PC-3 (cell line): ENCODE measurements around the gene GLS. TPM values are rescaled to one million over a fixed set of nuclear protein-coding genes. Genes with fewer than 3 reads are reported as not detected.

Experiments
- ATAC-seq: fragments of 200-7000 bp; cut with Tn5 transposase; 2 replicates; pipeline ENCODE4 v1.9.1; 2020; ENCODE audit warnings: mild to moderate bottlenecking, moderate library complexity
- BruUV-seq: library from RNA; stranded (reverse); fragments of 400-500 nt; replicated peaks from 2 replicates; lab custom pipeline; 2021; lab: Mats Ljungman, UMichigan
- CTCF ChIA-PET: fragments of 300-600 bp; sonication (Branson Sonifier 250); formaldehyde crosslinking; loops from one replicate; lab custom pipeline; 2022; ENCODE audit warnings: antibody characterized with exemption; lab: Charles Lee
- POLR2A ChIA-PET: fragments of 300-600 bp; sonication (Branson Sonifier 250); formaldehyde crosslinking; loops from one replicate; lab custom pipeline; 2022; ENCODE audit warnings: antibody characterized with exemption; ENCODE audit not compliant: unreplicated experiment; lab: Charles Lee
- DNase-seq: peaks from one replicate; pipeline ENCODE4 v3.0.0-alpha.2; 2015
- H2AFZ ChIP-seq: fragments of 300-600 bp; sonication (generic); 2 replicates; pipeline ENCODE4 v1.6.0; 2016; ENCODE audit warnings: antibody characterized with exemption, low read length
- H3F3A ChIP-seq: fragments of 300-600 bp; sonication (generic); one replicate; pipeline ENCODE4 v1.6.0; 2017; ENCODE audit warnings: antibody characterized with exemption, low read length, control low read depth, mild to moderate bottlenecking; ENCODE audit not compliant: unreplicated experiment
- H3K27ac ChIP-seq: fragments of 300-600 bp; sonication (generic); 2 replicates; pipeline ENCODE4 v1.5.1; 2016; ENCODE audit warnings: mild to moderate bottlenecking, low read length
- H3K27me3 ChIP-seq: fragments of 300-600 bp; sonication (generic); 2 replicates; pipeline ENCODE4 v1.6.1; 2016; ENCODE audit warnings: low read length, mixed read lengths
- H3K36me3 ChIP-seq: fragments of 300-600 bp; sonication (generic); 2 replicates; pipeline ENCODE4 v1.6.1; 2016; ENCODE audit warnings: low read depth, mixed run types, low read length, mixed read lengths
- H3K4me1 ChIP-seq: fragments of 300-600 bp; sonication (generic); 2 replicates; pipeline ENCODE4 v1.5.1; 2016; ENCODE audit warnings: low read length; ENCODE audit not compliant: insufficient read depth
- H3K4me2 ChIP-seq: fragments of 300-600 bp; sonication (generic); 2 replicates; pipeline ENCODE4 v1.6.0; 2016; ENCODE audit warnings: low read length
- H3K4me3 ChIP-seq: fragments of 300-600 bp; sonication (generic); 2 replicates; pipeline ENCODE4 v1.5.1; 2016; ENCODE audit warnings: mild to moderate bottlenecking, low read length, mixed read lengths
- H3K79me2 ChIP-seq: fragments of 300-600 bp; sonication (generic); 2 replicates; pipeline ENCODE4 v1.6.1; 2017; ENCODE audit warnings: low read length, mixed read lengths
- H3K9ac ChIP-seq: fragments of 300-600 bp; sonication (generic); 2 replicates; pipeline ENCODE4 v1.6.0; 2016; ENCODE audit warnings: mild to moderate bottlenecking, low read length
- H3K9me2 ChIP-seq: fragments of 300-600 bp; sonication (generic); replicated peaks from 2 replicates; pipeline ENCODE4 v1.6.1; 2016; ENCODE audit warnings: mixed run types, low read length, mixed read lengths
- H3K9me3 ChIP-seq: fragments of 300-600 bp; sonication (generic); 2 replicates; pipeline ENCODE4 v1.6.1; 2016; ENCODE audit warnings: low read length, mixed read lengths
- H4K20me1 ChIP-seq: fragments of 300-600 bp; sonication (generic); 2 replicates; pipeline ENCODE4 v1.6.1; 2016; ENCODE audit warnings: low read length, mixed read lengths
- EZH2 ChIP-seq: fragments of 300-600 bp; sonication (generic); IDR thresholded peaks from one replicate; pipeline ENCODE4 v1.6.1; 2017; ENCODE audit warnings: antibody characterized with exemption, mild to moderate bottlenecking, low read length; ENCODE audit not compliant: unreplicated experiment
- EZH2phosphoT487 ChIP-seq: fragments of 300-600 bp; sonication (generic); IDR thresholded peaks from 2 replicates; pipeline ENCODE4 v1.6.1; 2018; ENCODE audit warnings: mild to moderate bottlenecking, antibody characterized with exemption, low read length, borderline replicate concordance
- intact Hi-C: fragments of 100-400 bp; cut with micrococcal nuclease; formaldehyde crosslinking; loops from 2 replicates; pipeline ENCODE4 v1.9.0; 2023
- total RNA-seq: library from RNA; depleted of rRNA; stranded (reverse); fragments of >200 nt; gene quantifications from 2 replicates; pipeline ENCODE4 v1.2.3, GENCODE V29; 2014
- TF ChIP-seq, protein P1 (sequence below): fragments of 300-600 bp; sonication (generic); conservative IDR thresholded peaks from 2 replicates; pipeline ENCODE4 v1.5.1; 2017; ENCODE audit warnings: antibody characterized with exemption, low read depth, mild to moderate bottlenecking, low read length

GLS gene
- total RNA-seq, 1 experiment from 2014 or later: 67.4 TPM

DNA sequence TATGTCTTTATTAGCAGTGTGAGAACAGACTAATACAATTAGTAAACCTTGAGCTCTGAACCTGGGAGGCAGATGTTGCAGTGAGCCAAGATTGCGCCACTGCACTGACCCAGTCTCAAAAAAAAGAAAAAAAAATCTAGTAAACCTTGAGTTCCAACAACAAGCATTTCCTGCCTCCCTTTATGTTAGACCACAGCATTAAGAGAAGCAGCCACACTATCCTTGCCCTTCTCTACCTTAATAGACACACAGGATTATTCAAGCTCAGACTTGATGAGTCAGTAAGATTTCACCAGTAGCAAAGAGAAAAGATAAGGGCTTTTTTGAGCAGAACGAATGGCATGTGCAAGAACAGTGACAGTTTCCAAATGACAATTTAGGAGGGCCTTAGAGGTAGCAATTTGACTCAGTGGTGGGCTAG is 18.0 kb upstream of the GLS start:
- ChIA-PET CTCF (no interaction called here), POLR2A (interaction anchor here (0.5 to 0.7 kb wide), 2 partner anchors 15 to 148 kb away, joined by 3 to 5 read pairs; no protein-coding TSS in a partner anchor)
- ATAC-seq (no peak), DNase-seq (no peak)
- no peaks in the 10 kb centered on the region for H3K36me3 ChIP-seq
- H3K9ac ChIP-seq: no peak overlapping the region
- TF ChIP-seq EZH2: no peak
- no peak overlapping the region for H3K4me3 ChIP-seq
- no peak overlapping the region for H3K27ac ChIP-seq
- H3K9me2 ChIP-seq: no peaks in the 10 kb centered on the region
- no peaks in the 10 kb centered on the region for H4K20me1 ChIP-seq
- H3K9me3 ChIP-seq: no peaks in the 10 kb centered on the region
- H3K4me2 ChIP-seq: no peak overlapping the region
- H3K27me3 ChIP-seq: no peaks in the 10 kb centered on the region
- no TSS peak for BruUV-seq
- intact Hi-C loops: no loop called here
- H2AFZ ChIP-seq: no peak overlapping the region
- no peaks in the 10 kb centered on the region for H3K79me2 ChIP-seq
- peaks cover 13% of the 10 kb centered on the region for H3K4me1 ChIP-seq
- H3F3A ChIP-seq: no peaks in the 10 kb centered on the region

DNA sequence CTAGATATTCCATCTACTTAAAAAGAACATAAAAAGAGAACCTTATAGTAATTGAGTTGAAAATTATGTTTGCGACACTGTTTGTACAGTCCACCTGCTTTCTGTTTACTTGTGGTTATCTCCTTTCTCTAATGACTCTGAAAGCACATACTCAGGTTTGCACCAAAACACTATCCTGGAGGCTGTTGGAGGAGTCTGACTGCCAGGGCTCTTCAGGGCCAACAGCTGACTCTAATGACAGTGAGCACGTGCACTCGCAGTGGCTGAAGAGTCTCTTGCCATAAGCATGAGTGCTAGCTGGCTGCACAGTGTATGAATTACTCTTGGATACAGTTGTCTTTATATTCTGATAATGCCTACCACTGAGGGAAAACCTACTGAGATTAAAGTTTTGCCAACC is 16.7 kb upstream of the GLS start:
- Histone ChIP-seq H3K27me3 (no peaks in the 10 kb centered on the region), H3K9me3 (no peaks in the 10 kb centered on the region), H3K4me1 (peaks cover 9% of the 10 kb centered on the region), H3K4me3 (no peak overlapping the region), H3F3A (no peaks in the 10 kb centered on the region), H3K79me2 (no peaks in the 10 kb centered on the region), H3K27ac (no peak overlapping the region), H3K9ac (no peak overlapping the region), H2AFZ (no peak overlapping the region), H4K20me1 (no peaks in the 10 kb centered on the region), H3K9me2 (no peaks in the 10 kb centered on the region), H3K36me3 (no peaks in the 10 kb centered on the region), H3K4me2 (no peak overlapping the region)
- no peak for DNase-seq
- BruUV-seq: no TSS peak
- POLR2A ChIA-PET: no interaction called here
- intact Hi-C loops: no loop called here
- CTCF ChIA-PET: no interaction called here
- ATAC-seq: no peak
- TF ChIP-seq, protein P1, sequence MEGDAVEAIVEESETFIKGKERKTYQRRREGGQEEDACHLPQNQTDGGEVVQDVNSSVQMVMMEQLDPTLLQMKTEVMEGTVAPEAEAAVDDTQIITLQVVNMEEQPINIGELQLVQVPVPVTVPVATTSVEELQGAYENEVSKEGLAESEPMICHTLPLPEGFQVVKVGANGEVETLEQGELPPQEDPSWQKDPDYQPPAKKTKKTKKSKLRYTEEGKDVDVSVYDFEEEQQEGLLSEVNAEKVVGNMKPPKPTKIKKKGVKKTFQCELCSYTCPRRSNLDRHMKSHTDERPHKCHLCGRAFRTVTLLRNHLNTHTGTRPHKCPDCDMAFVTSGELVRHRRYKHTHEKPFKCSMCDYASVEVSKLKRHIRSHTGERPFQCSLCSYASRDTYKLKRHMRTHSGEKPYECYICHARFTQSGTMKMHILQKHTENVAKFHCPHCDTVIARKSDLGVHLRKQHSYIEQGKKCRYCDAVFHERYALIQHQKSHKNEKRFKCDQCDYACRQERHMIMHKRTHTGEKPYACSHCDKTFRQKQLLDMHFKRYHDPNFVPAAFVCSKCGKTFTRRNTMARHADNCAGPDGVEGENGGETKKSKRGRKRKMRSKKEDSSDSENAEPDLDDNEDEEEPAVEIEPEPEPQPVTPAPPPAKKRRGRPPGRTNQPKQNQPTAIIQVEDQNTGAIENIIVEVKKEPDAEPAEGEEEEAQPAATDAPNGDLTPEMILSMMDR: no peak
- TF ChIP-seq EZH2phosphoT487 (no peak), EZH2 (no peak)

DNA sequence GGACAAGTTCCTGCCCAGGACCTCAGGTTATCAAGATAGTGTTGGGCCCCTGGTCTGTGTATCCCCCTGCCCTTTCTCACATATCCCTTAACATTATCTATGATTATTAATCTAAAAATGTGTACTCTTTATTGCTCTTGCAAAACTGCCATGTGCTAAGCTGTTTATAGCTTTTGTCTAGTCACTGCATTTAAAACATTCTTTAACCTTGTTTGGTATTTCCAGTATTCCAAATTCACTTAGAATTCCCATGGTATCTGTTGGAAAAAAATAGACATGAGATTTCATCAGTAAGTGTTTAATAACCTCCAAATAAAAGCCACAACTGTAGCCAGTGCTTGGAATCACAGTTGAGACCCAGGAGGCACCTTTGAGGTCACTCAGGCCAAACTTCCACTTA is 16.2 kb upstream of the GLS start:
- H3K9me3 ChIP-seq: no peaks in the 10 kb centered on the region
- peaks cover 5% of the 10 kb centered on the region for H3K4me1 ChIP-seq
- no peaks in the 10 kb centered on the region for H4K20me1 ChIP-seq
- H3K27ac ChIP-seq: no peak overlapping the region
- no peak overlapping the region for H3K4me2 ChIP-seq
- H3K79me2 ChIP-seq: no peaks in the 10 kb centered on the region
- H3K27me3 ChIP-seq: no peaks in the 10 kb centered on the region
- DNase-seq (no peak), ATAC-seq (no peak)
- no peak overlapping the region for H3K4me3 ChIP-seq
- H3K9me2 ChIP-seq: no peaks in the 10 kb centered on the region
- H3K9ac ChIP-seq: no peak overlapping the region
- no peaks in the 10 kb centered on the region for H3F3A ChIP-seq
- H2AFZ ChIP-seq: no peak overlapping the region
- ChIA-PET CTCF (no interaction called here), POLR2A (no interaction called here)
- no TSS peak for BruUV-seq
- H3K36me3 ChIP-seq: no peaks in the 10 kb centered on the region
- TF ChIP-seq, protein P1: no peak
- intact Hi-C loops: no loop called here
